ENCODE measurements around the gene OPRL1.

- no peak for TF ChIP-seq POLR2AphosphoS5 (IDR thresholded peaks at IDR 0.05; ENCODE audit: low read depth, low read length)
- no peak for TF ChIP-seq TAF1 (IDR thresholded peaks at IDR 0.05; ENCODE audit: borderline replicate concordance, insufficient read depth, low read length)
- TF ChIP-seq SIN3A (IDR thresholded peaks at IDR 0.05; ENCODE audit: borderline replicate concordance, insufficient read depth, low read length): no peak
- TF ChIP-seq FOXP2 (optimal IDR thresholded peaks at IDR 0.05; ENCODE audit: borderline replicate concordance, extremely low read depth, extremely low read length, insufficient read depth): no peak
- no peak for TF ChIP-seq REST (IDR thresholded peaks at IDR 0.05; ENCODE audit: insufficient read depth in 1 of 2, low read depth in 2 of 2, low read length in 2 of 2)
These were observed 27.6 kb upstream of the OPRL1 start for GRCh38 chr20:64052326-64052722.
